ENCODE measurements around the gene CDH18.

The CDH18 gene

GRCh38 chr5:19891658-19892057 lies 96.3 kb downstream of the CDH18 start:
- DNase-seq (ENCODE audit: low read depth): no peak
- no peak for TF ChIP-seq CTCF (IDR thresholded peaks at IDR 0.05; ENCODE audit: insufficient read depth, low read depth, low read length, missing control alignments)
- H3K4me3 ChIP-seq (ENCODE audit: low read depth, low read length): no peak overlapping the region

GRCh38 chr5:19886123-19886917 lies 101.7 kb downstream of the CDH18 start:
- TF ChIP-seq CTCF (IDR thresholded peaks at IDR 0.05; ENCODE audit: insufficient read depth, low read depth, low read length, missing control alignments): no peak
- no peak overlapping the region for H3K4me3 ChIP-seq (ENCODE audit: low read depth, low read length)
- DNase-seq (ENCODE audit: low read depth): no peak

- no peak for TF ChIP-seq CTCF (IDR thresholded peaks at IDR 0.05; ENCODE audit: insufficient read depth, low read depth, low read length, missing control alignments)
- no peak overlapping the region for H3K4me3 ChIP-seq (ENCODE audit: low read depth, low read length)
- DNase-seq (ENCODE audit: low read depth): no peak
Observed at GRCh38 chr5:19885040-19885824, 102.8 kb downstream of the CDH18 start.

- TF ChIP-seq CTCF (IDR thresholded peaks at IDR 0.05; ENCODE audit: insufficient read depth, low read depth, low read length, missing control alignments): no peak
- DNase-seq (ENCODE audit: low read depth): no peak
- H3K4me3 ChIP-seq (ENCODE audit: low read depth, low read length): no peak overlapping the region
Observed at GRCh38 chr5:19880859-19881436, 107.1 kb downstream of the CDH18 start.

GRCh38 chr5:19880458-19880857 lies 107.5 kb downstream of the CDH18 start:
- DNase-seq (ENCODE audit: low read depth): no peak
- H3K4me3 ChIP-seq (ENCODE audit: low read depth, low read length): no peak overlapping the region
- no peak for TF ChIP-seq CTCF (IDR thresholded peaks at IDR 0.05; ENCODE audit: insufficient read depth, low read depth, low read length, missing control alignments)

GRCh38 chr5:19874811-19875210 lies 113.2 kb downstream of the CDH18 start:
- no peak overlapping the region for H3K4me3 ChIP-seq (ENCODE audit: low read depth, low read length)
- no peak for DNase-seq (ENCODE audit: low read depth)
- TF ChIP-seq CTCF (IDR thresholded peaks at IDR 0.05; ENCODE audit: insufficient read depth, low read depth, low read length, missing control alignments): no peak
